CD4-positive, alpha-beta T cell treated with Interleukin-6 at 100 ng/mL for 8 hours (primary cell): ENCODE data around the gene SSR2.
A peak's percentile ranks its signal among the peaks of the same experiment; 100 is the strongest.
"Not testable (repeated sequence)": the region's sequence is repeated elsewhere in the genome, so short reads cannot be mapped to it uniquely, and the experiment has no call there.

Experiments
- DNase-seq: peaks from one replicate; pipeline ENCODE4 v3.0.0-alpha.2; 2020; ENCODE audit warnings: mixed read lengths, low spot score

SSR2 gene

GRCh38 chr1:155993595-155993994 is 27.2 kb downstream of the SSR2 start:
- no peak for DNase-seq

- DNase-seq, result no peak
Observed at GRCh38 chr1:155990005-155990739, 30.6 kb downstream of the SSR2 start.

- DNase-seq, result peak; percentile 77
Observed at GRCh38 chr1:155989242-155990004, 31.3 kb downstream of the SSR2 start.

GRCh38 chr1:155984903-155985645 is 35.7 kb downstream of the SSR2 start:
- DNase-seq, result not testable (repeated sequence)

- DNase-seq, result no peak
Observed at GRCh38 chr1:155984341-155984740, 36.4 kb downstream of the SSR2 start.

- no peak for DNase-seq
Observed at GRCh38 chr1:155983191-155984024, 37.3 kb downstream of the SSR2 start.

GRCh38 chr1:155982106-155982505 is 38.6 kb downstream of the SSR2 start:
- no peak for DNase-seq

GRCh38 chr1:155981266-155982088 is 39.3 kb downstream of the SSR2 start:
- peak; percentile 66 for DNase-seq

- no peak for DNase-seq
Observed at GRCh38 chr1:155979597-155980343, 41.0 kb downstream of the SSR2 start.

- no peak for DNase-seq
Observed at GRCh38 chr1:155978973-155979429, 41.8 kb downstream of the SSR2 start.

GRCh38 chr1:155978325-155978972 is 42.3 kb downstream of the SSR2 start, which contains the start of gene ARHGEF2:
ARHGEF2 (minus strand) TSS chr1:155978547; CDS start chr1:155978427, 120 bp downstream.
- DNase-seq, result peak; percentile 79

GRCh38 chr1:155977690-155978324 is 42.9 kb downstream of the SSR2 start:
- no peak for DNase-seq

- DNase-seq, result no peak
Observed at GRCh38 chr1:155976913-155977689, 43.6 kb downstream of the SSR2 start.

GRCh38 chr1:155976062-155976912 is 44.5 kb downstream of the SSR2 start:
- DNase-seq, result peak; percentile 64

- no peak for DNase-seq
Observed at GRCh38 chr1:155975375-155976061, 45.2 kb downstream of the SSR2 start.
